Measurements from ENCODE around the gene PTPRK.

Gene PTPRK

DNA sequence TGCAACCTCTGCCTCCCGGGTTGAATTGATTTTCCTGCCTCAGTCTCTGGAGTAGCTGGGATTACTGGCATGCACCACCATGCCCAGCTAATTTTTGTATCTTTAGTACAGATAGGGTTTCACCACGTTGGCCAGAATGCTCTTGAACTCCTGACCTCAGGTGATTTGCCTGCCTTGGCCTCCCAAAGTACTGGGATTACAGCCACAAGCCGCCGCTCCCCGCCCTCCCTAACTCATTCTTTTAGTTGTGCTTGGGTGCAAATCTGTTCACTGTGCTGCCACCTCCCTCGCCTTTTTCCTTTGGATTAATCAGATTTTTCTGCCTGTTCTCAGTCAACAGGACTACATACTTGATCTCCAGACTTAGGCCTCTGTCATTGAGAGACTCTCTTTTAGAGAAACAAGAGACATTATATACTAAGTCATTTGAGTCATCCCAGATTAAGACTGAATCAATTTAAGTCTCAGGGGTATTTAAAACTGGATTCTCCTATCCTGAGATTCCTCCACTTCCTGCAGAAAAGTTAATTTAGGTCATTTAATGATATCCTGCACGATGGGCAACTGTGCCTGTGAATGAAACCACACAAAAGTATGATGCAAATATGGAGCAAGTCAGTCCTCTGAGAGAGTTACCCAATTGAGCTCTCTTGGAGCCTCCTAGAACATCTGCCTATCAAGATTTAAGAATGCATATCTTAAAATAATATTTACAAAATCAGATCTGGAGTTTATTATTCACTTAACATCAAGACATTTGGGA lies 483.4 kb downstream of the PTPRK start:
- TF ChIP-seq ZNF274 (IDR thresholded peaks at IDR 0.05; ENCODE audit: low read depth, low read length), result no peak
- H3K4me3 ChIP-seq (ENCODE audit: low read length), result no peak overlapping the region

DNA sequence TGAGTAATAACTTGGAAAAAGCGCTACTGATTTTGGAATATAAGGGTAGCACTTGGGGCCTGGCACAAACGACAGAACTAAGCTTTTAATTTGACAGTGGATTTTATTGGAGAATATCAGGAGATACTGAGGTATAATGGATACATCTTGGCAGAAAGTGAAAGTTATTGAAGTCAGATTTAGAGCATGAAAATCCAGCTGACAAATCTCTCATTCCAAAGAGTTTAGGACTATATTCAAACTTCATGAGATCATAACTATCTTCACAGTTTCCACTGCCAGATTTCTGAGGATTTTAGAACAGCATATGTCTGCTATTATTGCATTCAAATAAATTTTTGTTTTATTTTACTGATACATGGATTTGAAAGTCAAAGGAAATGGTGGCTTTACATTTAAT lies 487.2 kb downstream of the PTPRK start:
- no peak for TF ChIP-seq ZNF274 (IDR thresholded peaks at IDR 0.05; ENCODE audit: low read depth, low read length)
- H3K4me3 ChIP-seq (ENCODE audit: low read length), result no peak overlapping the region

DNA sequence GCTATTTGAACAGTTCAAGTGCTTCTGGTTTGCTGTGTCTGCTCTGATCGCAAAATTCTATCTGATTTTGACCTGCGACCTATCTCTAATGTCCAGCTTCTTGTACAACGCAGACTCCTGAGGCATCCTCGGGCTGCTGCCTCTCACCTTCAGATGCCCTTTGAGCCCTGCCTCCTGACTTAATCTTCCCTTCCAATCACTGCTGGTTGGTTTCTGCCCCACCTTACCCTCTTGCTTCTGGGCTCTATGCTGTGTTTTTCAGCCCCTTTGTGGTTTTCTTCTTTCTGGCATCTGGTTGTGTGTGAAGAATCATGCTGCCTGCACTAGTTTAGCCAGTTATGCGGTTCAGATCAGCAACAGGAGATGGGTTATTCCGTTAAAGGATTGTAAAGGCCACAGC lies 488.4 kb downstream of the PTPRK start:
- H3K4me3 ChIP-seq (ENCODE audit: low read length), result no peak overlapping the region

DNA sequence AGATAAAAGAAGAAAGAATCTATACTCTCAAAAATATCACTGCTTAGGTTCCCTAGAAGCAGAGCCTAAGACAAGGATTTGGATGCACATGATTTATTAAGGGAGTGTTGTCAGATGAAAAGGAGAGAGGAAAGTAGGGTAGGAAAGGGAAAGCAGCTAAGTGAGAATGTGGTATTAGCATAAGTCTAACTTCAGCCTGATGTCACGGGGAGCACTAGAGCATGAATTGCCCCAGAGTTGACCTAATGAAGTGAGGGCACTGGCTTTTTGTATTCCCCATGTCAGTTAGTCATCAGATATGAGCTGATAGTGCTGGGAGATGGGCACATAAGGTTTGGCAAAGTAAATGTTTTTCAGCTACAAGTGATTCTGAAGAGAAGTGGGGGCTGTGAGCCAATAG lies 490.6 kb downstream of the PTPRK start:
- TF ChIP-seq ZNF274 (IDR thresholded peaks at IDR 0.05; ENCODE audit: low read depth, low read length), result no peak
- no peak overlapping the region for H3K4me3 ChIP-seq (ENCODE audit: low read length)

More for the DNA sequence above, 488.4 kb downstream of the PTPRK start:
- no peak for TF ChIP-seq ZNF274 (IDR thresholded peaks at IDR 0.05; ENCODE audit: low read depth, low read length)

DNA sequence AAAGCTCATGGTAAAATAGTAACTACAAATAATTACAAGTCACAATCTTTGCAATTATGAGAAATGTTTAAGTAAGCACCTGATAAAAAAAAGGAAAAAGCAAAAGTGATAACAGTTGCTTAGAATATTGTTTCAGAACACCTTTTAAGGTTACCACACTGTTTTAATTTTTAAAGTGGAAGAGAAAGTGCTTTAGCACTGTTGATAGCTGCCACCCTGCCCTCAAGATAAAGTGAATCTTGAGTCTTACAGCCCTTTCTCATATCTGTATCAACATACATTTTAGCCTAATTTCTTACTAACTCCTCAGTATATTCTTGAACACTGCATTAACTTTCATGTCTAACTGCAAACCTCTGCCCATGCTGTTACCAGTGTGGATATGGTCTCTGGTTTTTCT lies 492.2 kb downstream of the PTPRK start:
- no peak for TF ChIP-seq ZNF274 (IDR thresholded peaks at IDR 0.05; ENCODE audit: low read depth, low read length)
- H3K4me3 ChIP-seq (ENCODE audit: low read length), result no peak overlapping the region

DNA sequence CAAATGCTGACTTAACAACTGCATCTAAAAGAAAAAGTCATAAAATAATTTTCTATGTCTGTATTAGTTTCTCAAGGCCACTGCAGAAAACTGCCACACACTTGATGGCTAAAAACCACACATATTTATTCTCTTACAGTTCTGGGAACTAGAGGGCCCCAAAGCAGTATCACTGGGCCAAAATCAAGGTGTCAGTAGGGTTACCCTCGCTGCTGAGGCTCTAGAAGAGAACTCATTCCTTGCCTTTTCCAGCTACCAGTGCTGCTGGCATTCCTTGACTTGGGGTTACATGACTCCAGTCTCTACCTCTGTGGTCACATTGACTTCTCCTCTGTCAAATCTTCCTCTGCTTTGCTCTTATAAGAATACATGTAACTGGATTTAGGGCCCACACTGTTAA lies 494.9 kb downstream of the PTPRK start:
- no peak overlapping the region for H3K4me3 ChIP-seq (ENCODE audit: low read length)
- no peak for TF ChIP-seq ZNF274 (IDR thresholded peaks at IDR 0.05; ENCODE audit: low read depth, low read length)

DNA sequence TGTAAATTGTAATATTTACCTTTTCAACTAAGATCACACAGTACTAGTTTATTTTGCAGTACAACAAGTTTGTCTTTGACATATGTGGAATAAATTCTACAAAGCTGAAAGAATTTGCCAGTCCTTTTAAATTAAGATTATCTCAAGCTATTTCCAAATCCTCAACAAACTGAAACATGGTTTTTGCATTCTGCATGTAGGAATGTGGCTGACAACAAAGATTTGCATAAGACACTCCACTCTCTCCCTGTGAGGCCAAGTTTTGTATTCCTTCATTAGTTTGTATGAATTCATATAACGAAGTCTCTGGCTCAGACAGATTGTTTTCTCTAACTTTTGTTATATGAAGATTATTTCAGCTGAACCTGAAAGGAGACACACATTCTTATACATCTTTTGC lies 495.4 kb downstream of the PTPRK start:
- no peak for TF ChIP-seq ZNF274 (IDR thresholded peaks at IDR 0.05; ENCODE audit: low read depth, low read length)
- H3K4me3 ChIP-seq (ENCODE audit: low read length), result no peak overlapping the region

DNA sequence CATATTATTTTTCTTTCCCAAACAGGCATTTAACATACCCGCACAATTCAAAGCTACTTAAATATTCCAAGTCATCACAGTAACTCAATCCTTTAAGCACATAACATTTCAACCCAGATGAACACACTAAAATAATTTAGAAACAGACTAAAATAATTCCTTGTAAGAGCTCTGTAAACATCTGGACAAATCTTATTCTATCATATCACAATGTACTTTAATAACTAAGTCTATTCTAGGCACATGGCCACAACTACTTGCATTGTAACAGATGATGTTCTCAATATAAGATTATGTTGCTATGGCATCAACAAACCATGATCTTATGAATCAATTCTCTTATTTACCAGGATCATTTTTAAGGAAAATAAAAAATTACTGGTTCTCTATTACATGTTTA lies 496.4 kb downstream of the PTPRK start:
- TF ChIP-seq ZNF274 (IDR thresholded peaks at IDR 0.05; ENCODE audit: low read depth, low read length), result no peak
- H3K4me3 ChIP-seq (ENCODE audit: low read length), result no peak overlapping the region

DNA sequence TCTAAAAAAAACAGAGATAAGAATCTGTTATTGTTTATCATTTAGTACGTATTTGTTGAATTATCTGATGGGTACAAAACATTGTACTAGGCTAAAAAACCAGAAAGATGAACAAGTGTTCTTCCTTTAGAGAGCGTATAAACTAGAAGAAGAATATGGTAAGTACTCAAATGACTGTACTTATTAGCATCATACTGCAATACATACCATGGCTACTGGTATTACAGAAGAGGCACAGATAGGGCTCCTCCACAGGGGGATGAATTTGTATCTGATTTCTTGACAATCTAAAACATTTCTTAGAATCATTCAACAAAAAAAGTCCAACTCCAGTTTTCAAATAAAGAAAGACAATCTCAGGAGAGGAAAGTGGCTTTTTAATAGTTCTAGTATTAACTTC lies 501.6 kb downstream of the PTPRK start:
- TF ChIP-seq ZNF274 (IDR thresholded peaks at IDR 0.05; ENCODE audit: low read depth, low read length), result no peak
- H3K4me3 ChIP-seq (ENCODE audit: low read length), result no peak overlapping the region

DNA sequence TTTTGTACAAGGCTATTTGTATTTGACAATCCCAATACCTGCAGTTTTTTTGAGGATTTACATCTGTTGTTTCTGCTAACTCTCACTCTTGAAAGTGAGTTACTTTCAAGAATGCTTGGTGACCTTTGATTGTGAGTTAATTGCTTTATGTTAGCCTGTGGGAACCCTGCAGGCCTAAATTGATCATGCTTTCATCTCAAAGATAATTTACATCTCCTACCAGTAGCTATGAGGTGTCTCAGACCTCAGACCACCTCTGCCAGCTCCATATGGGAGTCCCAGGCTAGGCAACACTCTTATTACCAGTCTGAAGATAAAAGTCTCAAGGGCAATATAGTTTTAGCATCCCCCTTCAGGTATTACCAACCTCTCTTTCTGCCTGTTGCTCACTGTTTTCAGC lies 503.1 kb downstream of the PTPRK start:
- TF ChIP-seq ZNF274 (IDR thresholded peaks at IDR 0.05; ENCODE audit: low read depth, low read length), result no peak
- no peak overlapping the region for H3K4me3 ChIP-seq (ENCODE audit: low read length)

DNA sequence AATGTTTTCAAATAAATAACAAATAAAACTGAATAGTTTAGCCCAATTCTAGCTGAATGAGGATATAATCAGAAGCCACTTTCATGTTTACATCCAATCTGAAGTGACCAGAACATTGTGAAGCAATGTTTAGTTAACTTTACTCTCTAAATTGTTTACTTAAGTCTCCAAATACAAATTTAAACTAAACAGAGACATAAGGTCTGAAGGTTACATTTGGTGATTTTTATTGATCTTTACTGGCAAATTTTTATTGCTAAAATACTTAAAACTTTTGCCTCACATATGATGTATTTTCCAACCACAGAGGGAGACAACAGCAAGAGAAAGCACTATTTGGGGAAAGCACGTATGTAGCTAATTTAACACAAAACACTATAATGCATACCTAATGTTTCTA lies 512.7 kb downstream of the PTPRK start:
- H3K4me3 ChIP-seq (ENCODE audit: low read length), result no peak overlapping the region
- TF ChIP-seq ZNF274 (IDR thresholded peaks at IDR 0.05; ENCODE audit: low read depth, low read length), result no peak

DNA sequence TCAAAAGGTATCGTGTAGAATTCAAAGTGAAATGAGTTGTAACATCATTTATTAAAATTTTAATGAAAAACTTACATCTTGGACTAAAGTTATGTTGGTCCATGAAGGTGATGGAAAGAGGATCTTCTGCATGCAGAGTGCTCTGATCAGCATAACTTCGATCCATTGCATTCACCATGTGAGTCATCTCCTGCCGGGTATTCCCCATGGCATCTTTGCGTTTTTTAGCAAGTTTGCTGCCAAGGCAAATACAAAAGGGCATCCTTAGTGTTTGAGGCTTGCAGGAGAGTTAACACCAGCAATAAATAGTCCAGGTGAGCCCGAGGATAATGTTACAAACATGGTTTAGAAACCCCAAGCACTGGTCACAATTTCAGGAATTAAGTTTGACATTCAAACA lies 515.4 kb downstream of the PTPRK start:
- H3K4me3 ChIP-seq (ENCODE audit: low read length), result no peak overlapping the region
- TF ChIP-seq ZNF274 (IDR thresholded peaks at IDR 0.05; ENCODE audit: low read depth, low read length), result no peak

DNA sequence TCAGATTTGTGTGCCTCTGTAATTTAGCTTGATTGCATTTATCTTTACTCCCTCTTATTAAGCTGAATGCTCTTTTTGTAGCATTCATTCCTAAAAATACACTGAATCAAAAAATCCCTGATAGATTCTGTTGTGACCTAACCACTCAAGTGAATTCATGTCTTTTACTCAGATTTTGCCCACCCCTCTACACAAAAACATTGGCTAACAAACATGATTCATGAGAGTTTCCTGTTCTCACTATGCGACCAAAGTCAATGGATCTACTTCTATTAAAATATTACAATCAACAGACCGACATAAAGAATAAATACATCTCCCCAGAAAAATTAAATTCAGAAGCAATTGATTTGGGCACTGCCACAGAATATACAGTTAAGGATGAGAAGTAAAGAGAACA lies 520.0 kb downstream of the PTPRK start:
- TF ChIP-seq ZNF274 (IDR thresholded peaks at IDR 0.05; ENCODE audit: low read depth, low read length), result no peak
- H3K4me3 ChIP-seq (ENCODE audit: low read length), result no peak overlapping the region

DNA sequence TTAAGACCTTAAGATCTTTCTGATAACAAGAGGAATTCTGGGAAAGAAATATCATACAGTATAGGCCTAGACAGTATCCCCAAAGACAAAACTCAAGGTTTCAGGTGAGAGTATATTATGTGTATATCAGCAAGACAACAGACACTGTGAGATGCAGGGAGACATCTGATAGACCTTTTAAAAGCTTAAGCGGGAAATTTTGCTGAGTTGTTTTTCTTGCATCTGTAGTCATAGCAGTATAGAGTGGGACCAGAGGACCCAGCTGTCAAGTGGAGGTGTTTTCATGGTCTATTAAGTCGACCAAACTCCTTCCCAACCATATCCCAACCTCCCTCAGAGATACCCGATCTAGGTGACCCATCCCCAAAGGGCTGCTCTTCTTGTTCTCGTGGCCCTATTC lies 521.4 kb downstream of the PTPRK start:
- no peak overlapping the region for H3K4me3 ChIP-seq (ENCODE audit: low read length)
- no peak for TF ChIP-seq ZNF274 (IDR thresholded peaks at IDR 0.05; ENCODE audit: low read depth, low read length)

DNA sequence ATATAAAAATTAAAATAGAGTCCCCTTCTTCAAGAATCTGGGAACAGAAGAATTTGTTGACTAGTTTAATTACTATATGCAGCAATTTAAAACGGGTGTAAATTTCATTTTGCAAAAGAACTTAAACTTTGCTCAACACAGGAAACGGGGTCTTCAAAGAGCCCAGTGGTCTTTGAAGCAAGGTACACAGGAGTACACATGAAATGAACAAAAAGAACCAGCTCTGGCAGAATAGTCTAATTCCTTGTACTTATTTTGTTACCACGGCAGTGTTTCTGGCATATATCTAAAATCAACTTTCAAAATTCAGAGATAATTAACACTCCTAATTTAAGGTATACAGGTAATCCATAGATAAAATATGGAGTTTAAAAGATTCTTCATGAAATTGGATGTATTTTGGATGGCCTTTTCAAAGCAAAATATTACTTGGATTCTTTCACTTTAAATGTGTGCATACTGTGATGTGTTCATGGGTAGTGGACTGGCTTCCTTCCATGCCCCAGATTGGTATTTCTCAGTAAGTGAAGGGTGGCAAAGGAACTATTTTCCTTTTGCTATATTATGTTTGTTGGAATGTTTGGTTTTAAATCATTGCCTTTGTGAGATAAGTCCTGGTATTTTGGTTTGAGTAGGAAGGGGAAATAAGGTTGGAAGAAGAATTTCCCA lies 522.8 kb downstream of the PTPRK start:
- H3K4me3 ChIP-seq (ENCODE audit: low read length), result no peak overlapping the region
- TF ChIP-seq ZNF274 (IDR thresholded peaks at IDR 0.05; ENCODE audit: low read depth, low read length), result no peak
